GM19043 (cell line): ENCODE data around the gene HOXD12.

ENCODE experiments used
- ATAC-seq: cut with Tn5 transposase; IDR thresholded peaks from one replicate; pipeline ENCODE4 v1.9.1; 2021; ENCODE audit warnings: low read depth; ENCODE audit not compliant: unreplicated experiment

The HOXD12 gene

DNA sequence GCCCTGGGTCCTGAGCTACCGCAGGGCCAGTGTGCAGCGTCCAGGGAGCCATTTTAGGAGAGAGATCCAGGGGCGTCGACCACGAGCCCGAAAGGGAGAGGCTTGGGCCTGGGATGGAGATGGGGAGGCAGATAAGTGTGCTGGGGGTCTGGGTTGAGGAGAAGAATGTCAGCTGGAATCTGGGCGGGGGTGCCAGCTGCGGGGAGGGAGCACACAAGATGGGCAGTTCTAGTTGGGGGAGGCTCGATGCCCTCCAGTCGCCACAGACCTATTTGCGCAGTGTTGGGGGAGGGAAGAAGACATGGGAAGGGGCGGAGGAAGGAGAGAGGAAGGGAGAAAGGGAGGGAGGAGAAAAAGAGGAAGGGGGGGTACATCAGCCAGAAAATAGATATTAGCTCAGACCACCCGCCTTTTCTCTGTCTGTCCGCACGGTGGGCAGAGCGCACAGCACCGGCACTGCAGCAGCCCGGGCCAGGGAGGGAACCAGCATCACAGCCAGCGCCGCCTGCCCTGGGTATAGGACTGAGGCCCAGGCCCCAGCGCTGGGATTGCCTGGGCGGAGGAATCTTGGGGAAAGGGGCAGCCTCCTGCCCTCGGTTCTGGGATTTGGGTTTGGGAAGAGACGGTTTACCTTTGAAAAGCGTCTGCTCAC lies 5.6 kb downstream of the HOXD12 start:
- no peak for ATAC-seq

DNA sequence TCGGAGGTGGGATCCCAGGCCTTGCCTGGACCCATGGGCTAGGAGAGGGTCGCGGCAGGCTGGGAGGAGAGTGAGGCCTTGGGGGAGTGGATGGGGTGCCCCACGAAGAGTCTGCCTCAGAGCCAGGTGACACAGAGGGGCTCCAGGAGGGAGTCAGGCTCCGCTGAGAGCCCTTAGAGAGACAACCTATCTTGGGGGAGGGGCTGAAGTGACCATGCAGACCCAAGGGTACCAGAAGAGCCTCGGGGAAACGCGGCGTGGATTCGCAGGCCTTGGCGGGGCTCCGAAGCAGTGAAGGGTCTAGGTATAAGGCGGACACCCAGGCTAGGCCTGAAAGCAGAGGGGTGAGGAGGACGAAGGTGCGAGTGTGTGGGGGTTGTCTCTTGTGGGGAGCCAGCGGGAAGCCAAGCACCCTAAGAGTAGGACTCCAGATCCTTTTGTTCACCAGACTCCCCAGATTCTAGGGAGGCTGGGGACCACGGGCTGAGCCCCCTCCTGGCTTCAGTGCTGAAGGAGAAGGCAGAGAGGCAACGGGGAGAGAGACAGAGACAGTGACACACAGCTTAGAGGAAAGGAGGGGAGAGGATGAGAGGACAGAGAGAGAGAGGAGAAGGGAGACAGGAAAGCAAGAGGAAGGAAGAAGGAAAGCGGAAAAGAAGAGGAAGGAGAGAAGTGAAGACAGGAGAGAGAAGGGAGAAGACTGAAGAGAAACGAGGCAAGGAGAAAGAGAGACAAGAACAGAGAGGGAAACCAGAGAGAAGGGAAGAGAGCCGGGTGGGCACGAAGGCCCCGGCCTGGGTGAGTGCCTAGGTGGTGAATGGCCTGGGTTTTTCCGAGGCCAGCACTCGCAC lies 6.4 kb downstream of the HOXD12 start:
- ATAC-seq = no peak

GRCh38 chr2:176106581-176107539 lies 7.3 kb downstream of the HOXD12 start, which contains the start of gene HOXD11:
Gene HOXD11, plus strand, starts transcription at chr2:176107280. Its CDS starts 76 bp downstream, at chr2:176107356.
- ATAC-seq = no peak

DNA sequence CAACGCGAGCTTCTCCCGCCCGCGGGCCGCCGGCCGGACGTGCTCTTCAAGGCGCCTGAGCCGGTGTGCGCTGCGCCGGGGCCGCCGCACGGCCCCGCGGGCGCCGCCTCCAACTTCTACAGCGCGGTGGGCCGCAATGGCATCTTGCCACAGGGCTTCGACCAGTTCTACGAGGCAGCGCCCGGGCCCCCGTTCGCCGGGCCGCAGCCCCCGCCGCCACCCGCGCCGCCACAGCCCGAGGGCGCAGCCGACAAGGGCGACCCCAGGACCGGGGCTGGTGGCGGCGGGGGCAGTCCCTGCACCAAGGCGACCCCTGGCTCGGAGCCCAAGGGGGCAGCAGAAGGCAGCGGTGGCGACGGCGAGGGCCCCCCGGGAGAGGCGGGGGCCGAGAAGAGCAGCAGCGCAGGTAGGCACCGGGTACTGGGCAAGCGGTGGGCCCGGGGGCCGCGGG lies 8.2 kb downstream of the HOXD12 start:
- ATAC-seq = no peak

DNA sequence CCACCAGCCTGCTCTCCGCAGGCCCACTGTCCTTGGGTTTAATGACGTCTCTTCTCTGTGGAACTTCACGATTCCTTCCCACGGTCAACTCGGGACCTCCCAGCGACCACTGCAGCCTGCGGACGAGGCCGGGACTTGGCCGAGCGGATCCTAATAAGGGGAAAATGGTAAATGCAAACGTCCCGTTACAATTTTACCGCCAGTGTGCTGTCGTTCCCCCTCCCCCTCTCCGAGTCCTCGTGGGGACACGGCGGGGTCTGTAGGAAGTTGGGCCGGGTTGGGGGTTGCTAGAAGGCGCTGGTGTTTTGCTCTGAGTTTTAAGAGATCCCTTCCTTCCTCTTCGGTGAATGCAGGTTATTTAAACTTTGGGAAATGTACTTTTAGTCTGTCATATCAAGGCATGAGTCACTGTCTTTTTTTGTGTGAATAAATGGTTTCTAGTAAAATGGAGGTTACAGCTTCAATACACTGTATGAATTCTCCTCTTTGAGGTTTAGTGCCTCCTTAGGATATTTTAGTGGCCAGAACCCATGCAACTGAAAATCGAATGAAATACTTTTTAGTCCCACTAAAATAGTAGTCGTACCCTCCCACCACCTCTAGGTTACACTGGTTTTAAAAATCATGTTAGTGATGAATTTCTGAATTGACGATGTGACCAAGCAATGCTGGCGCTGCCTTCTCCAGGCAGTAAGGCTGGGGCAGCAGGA lies 9.8 kb downstream of the HOXD12 start:
- no peak for ATAC-seq

GRCh38 chr2:176109946-176110345 lies 10.4 kb downstream of the HOXD12 start:
- no peak for ATAC-seq

DNA sequence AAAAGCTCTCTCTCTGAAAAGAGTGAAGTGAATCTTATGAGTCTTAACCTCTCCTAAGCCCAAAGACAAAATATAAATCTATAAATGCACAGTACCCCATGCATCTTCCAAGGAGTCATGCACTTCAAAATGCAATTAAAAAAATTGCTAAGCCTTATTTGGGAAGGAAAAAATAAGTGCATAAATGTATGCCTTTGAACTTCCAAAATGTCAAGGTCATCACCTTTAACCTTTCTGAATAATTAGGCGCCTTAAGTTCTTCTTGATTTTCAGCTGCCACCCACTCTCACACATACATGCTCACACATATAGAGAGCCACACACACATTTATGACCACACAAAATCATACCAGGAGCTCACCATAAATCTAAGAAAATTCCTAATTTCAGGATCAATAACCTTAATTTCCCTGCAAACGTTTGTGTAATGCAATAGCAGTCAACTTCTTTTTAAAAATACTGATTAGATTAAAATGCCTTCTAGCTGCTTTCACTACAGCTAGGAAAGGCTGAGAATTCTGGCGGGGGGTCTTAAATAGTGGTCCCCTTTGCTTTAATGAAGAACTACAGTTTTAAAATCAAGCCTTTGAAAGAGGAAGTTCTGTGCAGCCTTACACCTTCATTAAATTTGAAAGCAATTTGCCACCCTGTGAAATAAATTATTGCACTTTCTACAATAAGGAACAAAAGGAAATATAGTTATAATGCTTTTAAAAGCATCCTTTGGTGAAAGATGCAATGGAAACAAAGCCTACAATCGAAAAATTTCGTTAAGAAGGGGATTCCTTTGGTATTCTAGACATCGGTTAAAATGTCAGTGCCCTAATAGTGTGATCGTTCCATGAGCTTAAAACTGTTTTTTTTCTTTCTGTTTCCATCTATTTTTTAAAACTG lies 11.1 kb downstream of the HOXD12 start:
- no peak for ATAC-seq

DNA sequence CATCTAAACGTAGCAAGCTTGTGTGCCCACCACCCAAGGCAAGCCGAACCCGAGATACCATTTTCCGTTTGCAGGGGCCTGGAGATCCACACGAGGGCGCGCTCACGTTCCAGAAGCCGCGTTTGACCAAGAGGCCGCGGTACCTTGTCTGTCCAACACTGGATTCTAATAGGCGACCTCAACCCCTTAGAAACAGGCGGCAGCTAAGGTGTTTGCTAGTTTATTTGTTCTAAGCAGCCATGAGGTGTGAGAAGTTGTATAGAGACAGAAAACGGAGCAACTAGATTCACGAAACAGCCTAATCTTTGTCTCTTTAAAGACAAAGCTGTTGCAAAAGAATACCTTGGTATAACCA lies 11.7 kb downstream of the HOXD12 start:
- no peak for ATAC-seq

DNA sequence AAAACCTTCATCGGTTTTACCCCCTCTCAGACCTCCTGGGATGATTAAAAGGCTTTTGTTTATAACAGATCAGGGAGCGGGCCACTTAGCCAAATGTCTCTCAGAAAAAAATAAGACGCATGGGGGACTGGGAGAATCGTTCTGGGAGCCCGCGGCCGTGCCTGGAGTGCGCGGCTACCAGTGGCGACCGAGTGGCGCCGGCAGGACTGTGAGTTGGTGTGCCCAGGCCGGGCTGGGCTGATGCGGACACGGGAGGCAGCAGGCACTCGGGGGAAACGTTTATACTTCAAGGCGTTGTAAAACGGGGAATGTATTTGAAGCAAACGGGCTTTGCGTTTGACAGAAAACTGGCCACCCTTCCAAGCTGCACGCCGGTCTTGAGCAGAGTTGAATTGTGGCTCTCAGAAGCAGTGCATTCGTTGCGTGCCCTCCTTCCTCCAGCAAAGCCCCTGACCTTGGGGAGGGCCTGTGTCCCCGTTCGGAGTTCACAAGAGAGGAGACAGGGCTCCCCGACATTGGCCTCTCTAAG lies 12.3 kb downstream of the HOXD12 start:
- ATAC-seq = no peak

GRCh38 chr2:176112375-176113302 lies 13.0 kb downstream of the HOXD12 start:
- no peak for ATAC-seq

DNA sequence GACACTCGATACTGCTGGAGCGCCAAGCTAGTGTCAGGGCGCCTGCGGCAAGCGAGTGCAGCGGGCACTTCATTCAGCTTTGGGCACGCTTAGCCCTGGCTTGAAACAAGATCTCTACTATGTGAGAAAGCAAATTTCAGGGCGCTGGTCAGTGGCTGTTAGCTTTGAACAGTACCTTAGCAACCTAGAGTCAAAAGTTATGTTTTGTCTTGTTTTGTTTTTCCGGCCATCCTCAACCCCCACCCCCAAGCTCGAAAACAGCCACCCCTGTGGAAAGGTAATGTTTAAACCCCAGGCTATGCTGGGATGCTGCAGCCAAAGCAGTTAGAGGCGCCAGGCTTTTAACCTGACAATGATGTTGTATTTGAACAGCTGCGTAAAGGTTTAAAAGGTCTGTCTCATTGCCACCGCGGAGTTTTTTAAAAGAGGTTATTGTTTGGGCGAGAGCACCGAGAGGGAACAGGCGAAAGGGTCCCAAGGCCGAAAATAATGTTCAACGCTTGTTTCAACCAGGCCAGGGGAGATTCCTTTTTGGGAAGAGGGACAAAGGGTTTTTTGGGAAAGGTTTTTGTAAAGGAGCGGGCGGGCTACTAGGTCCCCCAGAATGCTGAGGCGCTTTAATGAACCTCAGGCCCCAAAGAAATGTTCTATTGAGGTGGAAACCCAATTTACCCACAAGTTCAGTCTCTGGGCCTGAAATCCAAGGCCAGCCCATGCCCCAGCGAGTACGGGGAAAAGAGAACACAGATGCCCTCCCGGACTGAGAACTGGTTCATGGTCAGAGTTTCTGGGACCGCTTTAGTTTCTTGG lies 14.7 kb downstream of the HOXD12 start:
- ATAC-seq = no peak

- ATAC-seq = no peak
Measured at GRCh38 chr2:176114930-176115625, 15.5 kb downstream of the HOXD12 start.

DNA sequence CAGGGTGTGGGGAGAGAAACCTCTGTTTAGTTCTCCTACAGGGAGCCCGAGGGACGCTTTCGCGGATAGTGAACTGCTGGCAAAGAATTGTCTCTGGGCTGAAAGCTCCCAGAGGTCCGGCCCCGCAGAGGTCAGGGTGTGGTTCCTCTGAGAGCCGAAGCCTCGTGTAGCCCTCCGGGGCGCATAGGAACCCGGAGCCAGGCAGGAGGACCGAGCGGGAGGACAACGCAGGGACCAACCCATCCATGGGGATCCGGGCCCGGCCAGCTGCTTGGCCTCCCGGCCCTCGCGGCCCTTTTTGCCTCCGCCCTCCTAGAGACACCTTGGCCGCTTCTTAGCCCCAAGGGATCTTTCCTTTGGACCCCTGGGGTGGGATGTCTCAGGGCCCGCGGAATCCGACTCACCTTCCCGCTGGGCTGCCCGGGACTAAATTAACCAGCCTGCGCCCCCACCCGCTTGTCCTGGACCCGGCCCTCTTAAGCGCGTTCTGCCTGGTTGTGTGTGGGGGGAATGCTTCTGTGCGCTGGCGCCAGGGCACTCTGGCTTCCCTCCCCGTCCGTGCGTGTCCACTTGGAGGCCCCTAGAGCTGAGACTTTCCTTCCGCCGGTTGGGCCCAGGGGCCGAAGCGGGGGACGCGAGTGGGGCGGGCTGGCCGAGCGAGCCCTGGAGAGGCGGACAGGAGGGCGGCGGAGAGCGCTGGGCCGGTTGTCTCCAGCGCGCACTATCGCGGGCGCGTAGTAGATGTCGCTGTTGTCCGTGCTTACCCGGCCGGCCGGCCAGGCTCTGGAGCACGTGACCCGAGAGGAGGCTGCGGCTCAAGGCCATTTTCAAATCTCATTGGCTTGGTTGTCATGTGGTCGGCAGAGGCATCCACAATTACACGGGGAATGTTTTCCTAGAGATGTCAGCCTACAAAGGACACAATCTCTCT lies 16.6 kb downstream of the HOXD12 start, which contains the start of gene HOXD10:
Gene HOXD10, plus strand, starts transcription at position 896 of the 931 bp plus-strand sequence. CDS start 56 bp downstream, outside the sequence.
- ATAC-seq = no peak

DNA sequence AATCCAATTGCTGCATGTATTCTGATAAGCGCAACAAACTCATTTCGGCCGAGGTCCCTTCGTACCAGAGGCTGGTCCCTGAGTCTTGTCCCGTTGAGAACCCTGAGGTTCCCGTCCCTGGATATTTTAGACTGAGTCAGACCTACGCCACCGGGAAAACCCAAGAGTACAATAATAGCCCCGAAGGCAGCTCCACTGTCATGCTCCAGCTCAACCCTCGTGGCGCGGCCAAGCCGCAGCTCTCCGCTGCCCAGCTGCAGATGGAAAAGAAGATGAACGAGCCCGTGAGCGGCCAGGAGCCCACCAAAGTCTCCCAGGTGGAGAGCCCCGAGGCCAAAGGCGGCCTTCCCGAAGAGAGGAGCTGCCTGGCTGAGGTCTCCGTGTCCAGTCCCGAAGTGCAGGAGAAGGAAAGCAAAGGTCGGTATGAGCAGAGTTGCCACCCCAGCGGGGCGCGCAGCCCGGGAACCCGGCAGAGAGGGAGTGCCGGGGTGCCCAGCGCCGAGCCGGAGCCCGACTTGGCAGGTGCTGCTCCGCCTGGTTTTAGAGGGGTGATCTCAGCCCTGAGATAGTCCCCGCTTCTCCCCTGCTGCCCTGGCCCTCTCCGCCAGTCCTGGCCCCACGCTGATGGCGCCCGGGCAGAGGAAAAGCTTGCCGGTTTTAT lies 17.7 kb downstream of the HOXD12 start:
- no peak for ATAC-seq
